ENCODE measurements around the gene TPST2. TPM values are rescaled to one million over a fixed set of nuclear protein-coding genes. Genes with fewer than 3 reads are reported as not detected.

Gene TPST2
- total RNA-seq, 1 donor from 2014 or later: 63.1 TPM

GRCh38 chr22:26592421-26592891, 2.5 kb upstream of the TPST2 start:
- no peak overlapping the region for H3K4me3 ChIP-seq
- ATAC-seq: peak in 1 of 2 donors; percentile 4
- peaks cover 33% of the 10 kb centered on the region for H3K4me1 ChIP-seq
- no peaks in the 10 kb centered on the region for H3K27me3 ChIP-seq (ENCODE audit: low read depth)
- no peaks in the 10 kb centered on the region for H3K36me3 ChIP-seq
- H3K27ac ChIP-seq: no peak overlapping the region
- intact Hi-C loops (cut with DNase I): no loop called here
- TF ChIP-seq CTCF (IDR thresholded peaks at IDR 0.05): no peak
- no peaks in the 10 kb centered on the region for H3K9me3 ChIP-seq
- no peak for DNase-seq

GRCh38 chr22:26589367-26589844, 526 bp downstream of the TPST2 start:
- ATAC-seq (peak; percentile 52 to 58), DNase-seq (peak; percentile 66)
- no peak for TF ChIP-seq CTCF (IDR thresholded peaks at IDR 0.05)
- no peaks in the 10 kb centered on the region for H3K27me3 ChIP-seq (ENCODE audit: low read depth)
- peaks cover 59% of the 10 kb centered on the region for H3K4me1 ChIP-seq
- intact Hi-C loops (cut with DNase I): no loop called here
- H3K27ac ChIP-seq: peak overlapping the region; percentile 91
- H3K36me3 ChIP-seq: no peaks in the 10 kb centered on the region
- H3K4me3 ChIP-seq: peak overlapping the region; percentile 88
- H3K9me3 ChIP-seq: no peaks in the 10 kb centered on the region

GRCh38 chr22:26588729-26589366, 1.1 kb downstream of the TPST2 start:
- no peak for TF ChIP-seq CTCF (IDR thresholded peaks at IDR 0.05)
- Histone ChIP-seq H3K4me1 (peaks cover 63% of the 10 kb centered on the region), H3K4me3 (peak overlapping the region; percentile 88), H3K27ac (peak overlapping the region; percentile 91), H3K36me3 (no peaks in the 10 kb centered on the region), H3K9me3 (no peaks in the 10 kb centered on the region), H3K27me3 (ENCODE audit: low read depth) (no peaks in the 10 kb centered on the region)
- intact Hi-C loops (cut with DNase I): no loop called here
- DNase-seq: no peak
- ATAC-seq: no peak

- Histone ChIP-seq H3K27me3 (ENCODE audit: low read depth) (no peaks in the 10 kb centered on the region), H3K36me3 (no peaks in the 10 kb centered on the region), H3K9me3 (no peaks in the 10 kb centered on the region), H3K4me1 (peaks cover 62% of the 10 kb centered on the region), H3K27ac (peak overlapping the region; percentile 91), H3K4me3 (peak overlapping the region; percentile 88)
- no peak for TF ChIP-seq CTCF (IDR thresholded peaks at IDR 0.05)
- DNase-seq: no peak
- intact Hi-C loops (cut with DNase I): no loop called here
- no peak for ATAC-seq
These were observed 1.8 kb downstream of the TPST2 start for GRCh38 chr22:26587991-26588613.

GRCh38 chr22:26586556-26587325, 3.2 kb downstream of the TPST2 start:
- Histone ChIP-seq H3K27ac (peak overlapping the region; percentile 58), H3K4me3 (peak overlapping the region; percentile 88), H3K4me1 (peaks cover 50% of the 10 kb centered on the region)

More at GRCh38 chr22:26586556-26587325, 3.2 kb downstream of the TPST2 start:
- DNase-seq: no peak
- TF ChIP-seq CTCF (IDR thresholded peaks at IDR 0.05): no peak
- intact Hi-C loops (cut with DNase I): no loop called here
- no peak for ATAC-seq
- H3K9me3 ChIP-seq: no peaks in the 10 kb centered on the region
- peaks cover 7% of the 10 kb centered on the region for H3K36me3 ChIP-seq
- no peaks in the 10 kb centered on the region for H3K27me3 ChIP-seq (ENCODE audit: low read depth)

Data from lower lobe of right lung (tissue), 2 donors.